ENCODE results near the gene OR10G6. TPM values are rescaled to one million over a fixed set of nuclear protein-coding genes. Genes with fewer than 3 reads are reported as not detected.

The OR10G6 gene
- total RNA-seq, 1 experiment from 2014 or later = not detected

- no peak within 1 kb of the TSS for H2BK20ac ChIP-seq (ENCODE audit: low read depth, low read length, poor library complexity, severe bottlenecking)
- Mint-ChIP-seq H3K36me3 (ENCODE audit: insufficient read depth in 1 of 3, low read depth in 3 of 3) (peaks cover 3 to 14% (median 6%) of the 10 kb centered on the region in 3 experiments; a peak in 5 of 7 replicates), H3K9me3 (peaks cover 7 to 13% of the 10 kb centered on the region in 2 experiments), H3K27ac (peak within 1 kb of the TSS in 1 of 3 experiments; percentile 18; a peak in 2 of 7 replicates), H3K27me3 (ENCODE audit: low read depth) (no peaks in the 10 kb centered on the region; the same call in 1 of the 2 replicates), H3K4me3 (no peak within 1 kb of the TSS), H3K4me1 (peaks cover 14 to 15% of the 10 kb centered on the region in 2 experiments)
- no peaks in the 10 kb centered on the region for H4K20me1 ChIP-seq (ENCODE audit: control insufficient read depth, insufficient read depth, insufficient read length)
- no peaks in the 10 kb centered on the region for H3K79me1 ChIP-seq (ENCODE audit: insufficient read depth, low read depth, low read length, poor library complexity, severe bottlenecking)
- H3K9ac ChIP-seq (ENCODE audit: extremely low read depth, insufficient read length, low read length) = no peak within 1 kb of the TSS
- H4K8ac ChIP-seq (replicated peaks; ENCODE audit: insufficient read length, low read depth, low read length) = no peak within 1 kb of the TSS
- no peak within 1 kb of the TSS for H4K91ac ChIP-seq (ENCODE audit: insufficient read length, low read depth, low read length)
- H3K27me3 ChIP-seq (ENCODE audit: insufficient read depth, low read length) = no peaks in the 10 kb centered on the region
- no peak within 1 kb of the TSS for H2BK12ac ChIP-seq (ENCODE audit: insufficient read length, low read depth, low read length)
- no peak within 1 kb of the TSS for H3K23ac ChIP-seq (ENCODE audit: insufficient read length, low read depth, low read length)
- no peak within 1 kb of the TSS for H2BK5ac ChIP-seq (ENCODE audit: insufficient read length, low read length)
- no peaks in the 10 kb centered on the region for H3K9me3 ChIP-seq (ENCODE audit: control insufficient read depth, low read depth, low read length)
- no peak within 1 kb of the TSS for H3K4ac ChIP-seq (ENCODE audit: low read depth, low read length)
- H2BK15ac ChIP-seq (ENCODE audit: low read depth, low read length) = no peak within 1 kb of the TSS
- no peaks in the 10 kb centered on the region for H3K4me1 ChIP-seq (ENCODE audit: insufficient read depth, low read length)
- H3K56ac ChIP-seq (ENCODE audit: insufficient read length, low read depth, low read length) = no peak within 1 kb of the TSS
- H3K4me2 ChIP-seq (ENCODE audit: insufficient read depth, insufficient read length, low read length) = no peak within 1 kb of the TSS
- H2BK120ac ChIP-seq (ENCODE audit: low read depth, low read length, poor library complexity, severe bottlenecking) = no peak within 1 kb of the TSS
- no peak within 1 kb of the TSS for H3K27ac ChIP-seq (ENCODE audit: insufficient read length, low read depth, low read length)
- H4K5ac ChIP-seq (ENCODE audit: insufficient read length, low read depth, low read length) = no peak within 1 kb of the TSS
- H3T11ph ChIP-seq (ENCODE audit: low read length) = no peak within 1 kb of the TSS
- TF ChIP-seq CTCF (conservative IDR thresholded peaks at IDR 0.05) = no peak
- H3K23me2 ChIP-seq (ENCODE audit: insufficient read length, low read depth, low read length, poor library complexity, severe bottlenecking) = no peaks in the 10 kb centered on the region
- no peak within 1 kb of the TSS for H2AFZ ChIP-seq (ENCODE audit: low read length)
- DNase-seq = no peak
- H2AK5ac ChIP-seq (ENCODE audit: insufficient read length, low read length) = no peak within 1 kb of the TSS
- H3K14ac ChIP-seq (ENCODE audit: insufficient read depth, low read length) = no peak within 1 kb of the TSS; the same call in 1 of the 2 replicates
- no peak within 1 kb of the TSS for H3K18ac ChIP-seq (ENCODE audit: insufficient read length, low read depth, low read length)
- H3K79me2 ChIP-seq (ENCODE audit: insufficient read depth, low read length) = no peaks in the 10 kb centered on the region
These were observed 17.1 kb downstream of the OR10G6 start, which contains the start of gene OR10S1 for GRCh38 chr11:123977731-123978347. OR10S1 (minus strand) TSS chr11:123977781; CDS start chr11:123977664, 117 bp downstream.
